ENCODE results near the gene TJAP1.

GRCh38 chr6:43472515-43472914, 4.9 kb upstream of the TJAP1 start:
- TF ChIP-seq, protein P1, sequence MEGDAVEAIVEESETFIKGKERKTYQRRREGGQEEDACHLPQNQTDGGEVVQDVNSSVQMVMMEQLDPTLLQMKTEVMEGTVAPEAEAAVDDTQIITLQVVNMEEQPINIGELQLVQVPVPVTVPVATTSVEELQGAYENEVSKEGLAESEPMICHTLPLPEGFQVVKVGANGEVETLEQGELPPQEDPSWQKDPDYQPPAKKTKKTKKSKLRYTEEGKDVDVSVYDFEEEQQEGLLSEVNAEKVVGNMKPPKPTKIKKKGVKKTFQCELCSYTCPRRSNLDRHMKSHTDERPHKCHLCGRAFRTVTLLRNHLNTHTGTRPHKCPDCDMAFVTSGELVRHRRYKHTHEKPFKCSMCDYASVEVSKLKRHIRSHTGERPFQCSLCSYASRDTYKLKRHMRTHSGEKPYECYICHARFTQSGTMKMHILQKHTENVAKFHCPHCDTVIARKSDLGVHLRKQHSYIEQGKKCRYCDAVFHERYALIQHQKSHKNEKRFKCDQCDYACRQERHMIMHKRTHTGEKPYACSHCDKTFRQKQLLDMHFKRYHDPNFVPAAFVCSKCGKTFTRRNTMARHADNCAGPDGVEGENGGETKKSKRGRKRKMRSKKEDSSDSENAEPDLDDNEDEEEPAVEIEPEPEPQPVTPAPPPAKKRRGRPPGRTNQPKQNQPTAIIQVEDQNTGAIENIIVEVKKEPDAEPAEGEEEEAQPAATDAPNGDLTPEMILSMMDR (conservative IDR thresholded peaks at IDR 0.05 in 1 of 2, IDR thresholded peaks at IDR 0.05 in 1 of 2; ENCODE audit: low read depth in 1 of 2, low read length in 2 of 2) = no peak
- no peak for TF ChIP-seq EZH2 (IDR thresholded peaks at IDR 0.05; ENCODE audit: low read length, missing control alignments)

All from fibroblast of lung (primary cell).